KMS-11 (cell line): ENCODE data around the gene PIP4K2A.

Experiments
- H2AFZ ChIP-seq: fragments of 200-600 bp; sonication (generic); 2 replicates; pipeline ENCODE4 v1.6.1; 2016; ENCODE audit warnings: antibody characterized with exemption, mixed run types, low read depth
- H3K27ac ChIP-seq: fragments of 200-600 bp; sonication (generic); 2 replicates; pipeline ENCODE4 v1.6.1; 2016; ENCODE audit warnings: mild to moderate bottlenecking, mixed run types
- H3K27me3 ChIP-seq: fragments of 200-600 bp; sonication (generic); 2 replicates; pipeline ENCODE4 v1.6.1; 2017; ENCODE audit warnings: mild to moderate bottlenecking, low read depth, mixed run types, moderate library complexity; ENCODE audit not compliant: insufficient read depth
- H3K36me3 ChIP-seq: fragments of 200-600 bp; sonication (generic); 2 replicates; pipeline ENCODE4 v1.6.1; 2017; ENCODE audit warnings: mild to moderate bottlenecking, mixed run types; ENCODE audit not compliant: insufficient read depth
- H3K4me1 ChIP-seq: fragments of 200-600 bp; sonication (generic); 2 replicates; pipeline ENCODE4 v1.6.1; 2016; ENCODE audit warnings: mild to moderate bottlenecking, low read depth, mixed run types; ENCODE audit not compliant: poor library complexity, severe bottlenecking
- H3K4me2 ChIP-seq: fragments of 200-600 bp; sonication (generic); 2 replicates; pipeline ENCODE4 v1.7.0; 2016; ENCODE audit warnings: mild to moderate bottlenecking, mixed run types
- H3K4me3 ChIP-seq: fragments of 200-600 bp; sonication (generic); IDR thresholded peaks from 2 replicates; pipeline ENCODE4 v1.6.1; 2017; ENCODE audit warnings: low read depth, low read length, mixed read lengths; ENCODE audit not compliant: insufficient read depth
- H3K79me2 ChIP-seq: fragments of 200-600 bp; sonication (generic); 2 replicates; pipeline ENCODE4 v1.6.1; 2016; ENCODE audit warnings: low read depth, mixed run types; ENCODE audit not compliant: insufficient read depth
- H3K9ac ChIP-seq: fragments of 200-600 bp; sonication (generic); 2 replicates; pipeline ENCODE4 v1.6.1; 2016; ENCODE audit warnings: mild to moderate bottlenecking, mixed run types
- H4K20me1 ChIP-seq: fragments of 200-600 bp; sonication (generic); 2 replicates; pipeline ENCODE4 v1.6.1; 2016; ENCODE audit warnings: mild to moderate bottlenecking, mixed run types; ENCODE audit not compliant: insufficient read depth
- CTCF ChIP-seq: fragments of 200-600 bp; sonication (generic); conservative IDR thresholded peaks from 2 replicates; pipeline ENCODE4 v1.6.1; 2017; ENCODE audit warnings: low read depth, mild to moderate bottlenecking, antibody characterized with exemption, low read length, moderate library complexity, mixed read lengths

The PIP4K2A gene

GRCh38 chr10:22597138-22597537 is 117.2 kb downstream of the PIP4K2A start:
- Histone ChIP-seq H3K27me3 (no peaks in the 10 kb centered on the region), H3K36me3 (no peaks in the 10 kb centered on the region), H3K4me1 (peaks cover 17% of the 10 kb centered on the region), H4K20me1 (no peaks in the 10 kb centered on the region), H3K4me2 (no peak overlapping the region), H3K79me2 (no peaks in the 10 kb centered on the region; the same call in 1 of the 2 replicates), H3K27ac (no peak overlapping the region), H3K9ac (no peak overlapping the region), H3K4me3 (no peak overlapping the region), H2AFZ (no peak overlapping the region)
- no peak for TF ChIP-seq CTCF

GRCh38 chr10:22593636-22594198 is 120.7 kb downstream of the PIP4K2A start:
- peaks cover 1% of the 10 kb centered on the region for H3K4me1 ChIP-seq

GRCh38 chr10:22593026-22593425 is 121.4 kb downstream of the PIP4K2A start:
- no peak for TF ChIP-seq CTCF
- no peaks in the 10 kb centered on the region for H3K4me1 ChIP-seq
- H3K27me3 ChIP-seq, result no peaks in the 10 kb centered on the region
- no peak overlapping the region for H3K4me3 ChIP-seq
- H3K4me2 ChIP-seq, result no peak overlapping the region
- no peak overlapping the region for H3K27ac ChIP-seq
- no peaks in the 10 kb centered on the region for H4K20me1 ChIP-seq
- no peak overlapping the region for H2AFZ ChIP-seq
- no peak overlapping the region for H3K9ac ChIP-seq
- no peaks in the 10 kb centered on the region for H3K79me2 ChIP-seq
- peaks cover 5% of the 10 kb centered on the region; the same call in 1 of the 2 replicates for H3K36me3 ChIP-seq

More at GRCh38 chr10:22593636-22594198, 120.7 kb downstream of the PIP4K2A start:
- no peaks in the 10 kb centered on the region; the same call in 1 of the 2 replicates for H3K79me2 ChIP-seq
- H3K4me2 ChIP-seq, result no peak overlapping the region
- H3K27ac ChIP-seq, result no peak overlapping the region
- no peaks in the 10 kb centered on the region for H3K27me3 ChIP-seq
- TF ChIP-seq CTCF, result no peak
- H4K20me1 ChIP-seq, result no peaks in the 10 kb centered on the region
- peaks cover 5% of the 10 kb centered on the region; the same call in 1 of the 2 replicates for H3K36me3 ChIP-seq
- no peak overlapping the region for H3K4me3 ChIP-seq
- no peak overlapping the region for H2AFZ ChIP-seq
- no peak overlapping the region for H3K9ac ChIP-seq

- Histone ChIP-seq H3K4me2 (no peak overlapping the region), H3K9ac (no peak overlapping the region), H3K4me3 (no peak overlapping the region), H4K20me1 (no peaks in the 10 kb centered on the region), H3K4me1 (no peaks in the 10 kb centered on the region), H2AFZ (no peak overlapping the region), H3K79me2 (no peaks in the 10 kb centered on the region), H3K36me3 (peaks cover 5% of the 10 kb centered on the region; the same call in 1 of the 2 replicates), H3K27ac (no peak overlapping the region), H3K27me3 (no peaks in the 10 kb centered on the region)
- TF ChIP-seq CTCF, result no peak
Measured at GRCh38 chr10:22589851-22590514, 124.4 kb downstream of the PIP4K2A start.
